Sigmoid colon (tissue), 7 donors: ENCODE results near the gene FEN1. TPM values are rescaled to one million over a fixed set of nuclear protein-coding genes. Genes with fewer than 3 reads are reported as not detected.

Source experiments
- DNase-seq: peaks from one replicate; pipeline ENCODE4 v3.0.0-alpha.2; 2019
- H3K27ac ChIP-seq, 4 donors: fragments of 200-600 bp; sonication (generic); one replicate each; pipeline ENCODE4 v1.5.1; 2016 to 2019; ENCODE audit warnings: mild to moderate bottlenecking in 1 of 4
- H3K27me3 ChIP-seq, 3 donors: fragments of 200-600 bp; sonication (generic); one replicate each; pipeline ENCODE4 v1.5.1; 2019; ENCODE audit warnings: mild to moderate bottlenecking in 1 of 3
- H3K36me3 ChIP-seq, 4 donors: fragments of 200-600 bp; sonication (generic); one replicate each; pipeline ENCODE4 v1.5.1; 2016 to 2019
- H3K4me1 ChIP-seq, 4 donors: fragments of 200-600 bp; sonication (generic); one replicate each; pipeline ENCODE4 v1.5.1; 2017 to 2019
- H3K4me3 ChIP-seq, 4 donors: fragments of 200-600 bp; sonication (generic); one replicate each; pipeline ENCODE4 v1.5.1; 2017 to 2019; ENCODE audit warnings: mild to moderate bottlenecking in 2 of 4, moderate library complexity in 1 of 4
- H3K9me3 ChIP-seq, 4 donors: fragments of 200-600 bp in 3 of 4; sonication (generic) in 3 of 4; one replicate each; pipeline versions ENCODE4 v1.5.1 to v1.6.1; 2013 to 2019
- EP300 ChIP-seq, 4 donors: sonication (generic); formaldehyde crosslinking; IDR thresholded peaks; one replicate each; pipeline ENCODE4 v1.6.1; 2017; ENCODE audit warnings: antibody characterized with exemption in 4 of 4
- POLR2A ChIP-seq, 2 donors: fragments of 450-650 bp; IDR thresholded peaks; one replicate each; pipeline ENCODE4 v1.6.1; 2016; ENCODE audit warnings: antibody characterized with exemption in 2 of 2, mild to moderate bottlenecking in 2 of 2, moderate library complexity in 2 of 2
- POLR2AphosphoS5 ChIP-seq, 4 donors: sonication (generic); formaldehyde crosslinking; IDR thresholded peaks; one replicate each; pipeline ENCODE4 v1.6.1; 2017; ENCODE audit warnings: antibody characterized with exemption in 4 of 4
- WGBS, 2 donors: extraction: QIAGEN DNeasy Blood & Tissue Kit; methylation state at CpG; one replicate each; pipeline ENCODE4 v1.1.7; 2013; 5-methylcytosine and 5-hydroxymethylcytosine counted together
- intact Hi-C: fragments of 100-400 bp; cut with DNase I; formaldehyde crosslinking; loops from one replicate; pipeline ENCODE4 v1.15.1; 2023
- polyA plus RNA-seq, 3 donors: library from polyadenylated mRNA; stranded (reverse); fragments of 200-250 nt; gene quantifications; one replicate each; pipeline ENCODE4 v1.2.3, GENCODE V29; 2013
- total RNA-seq, 4 donors: library from RNA; depleted of rRNA; stranded (reverse); fragments of >200 nt; gene quantifications; one replicate each; pipeline ENCODE4 v1.1.0, GENCODE V29; 2016
- TF ChIP-seq, protein P1 (sequence below), 4 experiments: fragments of 450-650 bp in 3 of 4; fragments of 200-600 bp in 1 of 4; IDR thresholded peaks; one replicate each; pipeline ENCODE4 v1.5.1; 2016 to 2019; ENCODE audit warnings: antibody characterized with exemption in 4 of 4, mild to moderate bottlenecking in 3 of 4, moderate library complexity in 2 of 4
- donor health status: healthy with polysubstance abuse.
- donor health status: Bipolar disorder and iron deficiency.
- donor health status: healthy.

Gene FEN1
- total and polyA plus RNA-seq, 7 donors: 4.2 to 39.1 (median 7.5) TPM

DNA sequence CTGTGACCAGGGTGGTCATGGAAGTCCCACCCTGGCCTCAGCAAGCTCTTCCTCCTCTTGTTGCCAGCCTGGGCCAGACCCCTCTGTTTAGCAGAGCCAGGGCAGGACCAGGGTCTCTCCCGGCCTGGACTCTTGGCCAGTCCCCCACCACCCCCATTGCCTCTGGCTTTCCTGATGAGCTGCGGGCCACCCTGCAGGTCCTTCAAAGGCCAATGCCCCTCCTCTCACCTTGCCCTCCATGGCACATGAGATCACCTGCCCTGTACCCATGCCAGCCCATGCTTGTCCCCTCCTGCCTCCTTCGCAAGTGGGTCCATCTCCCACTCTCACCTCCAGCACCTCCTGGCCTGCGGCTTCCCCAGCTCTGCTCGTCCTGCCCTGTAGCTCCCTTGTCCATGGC is 45.8 kb downstream of the FEN1 start:
- intact Hi-C loops: no loop called here
- Histone ChIP-seq H3K4me1 (peaks cover 0 to 15% (median 12%) of the 10 kb centered on the region in 4 donors), H3K27me3 (no peaks in the 10 kb centered on the region), H3K27ac (no peak overlapping the region), H3K4me3 (no peak overlapping the region), H3K9me3 (no peaks in the 10 kb centered on the region), H3K36me3 (peaks cover 0 to 61% (median 9%) of the 10 kb centered on the region in 4 donors)
- TF ChIP-seq, protein P1, sequence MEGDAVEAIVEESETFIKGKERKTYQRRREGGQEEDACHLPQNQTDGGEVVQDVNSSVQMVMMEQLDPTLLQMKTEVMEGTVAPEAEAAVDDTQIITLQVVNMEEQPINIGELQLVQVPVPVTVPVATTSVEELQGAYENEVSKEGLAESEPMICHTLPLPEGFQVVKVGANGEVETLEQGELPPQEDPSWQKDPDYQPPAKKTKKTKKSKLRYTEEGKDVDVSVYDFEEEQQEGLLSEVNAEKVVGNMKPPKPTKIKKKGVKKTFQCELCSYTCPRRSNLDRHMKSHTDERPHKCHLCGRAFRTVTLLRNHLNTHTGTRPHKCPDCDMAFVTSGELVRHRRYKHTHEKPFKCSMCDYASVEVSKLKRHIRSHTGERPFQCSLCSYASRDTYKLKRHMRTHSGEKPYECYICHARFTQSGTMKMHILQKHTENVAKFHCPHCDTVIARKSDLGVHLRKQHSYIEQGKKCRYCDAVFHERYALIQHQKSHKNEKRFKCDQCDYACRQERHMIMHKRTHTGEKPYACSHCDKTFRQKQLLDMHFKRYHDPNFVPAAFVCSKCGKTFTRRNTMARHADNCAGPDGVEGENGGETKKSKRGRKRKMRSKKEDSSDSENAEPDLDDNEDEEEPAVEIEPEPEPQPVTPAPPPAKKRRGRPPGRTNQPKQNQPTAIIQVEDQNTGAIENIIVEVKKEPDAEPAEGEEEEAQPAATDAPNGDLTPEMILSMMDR (IDR thresholded peaks at IDR 0.05): no peak
- TF ChIP-seq POLR2A (IDR thresholded peaks at IDR 0.05) (no peak), POLR2AphosphoS5 (IDR thresholded peaks at IDR 0.05) (no peak), EP300 (IDR thresholded peaks at IDR 0.05) (no peak)
- 87 to 96% methylated on average over 5 of the region's 5 CpGs for WGBS, 2 donors
- no peak for DNase-seq

DNA sequence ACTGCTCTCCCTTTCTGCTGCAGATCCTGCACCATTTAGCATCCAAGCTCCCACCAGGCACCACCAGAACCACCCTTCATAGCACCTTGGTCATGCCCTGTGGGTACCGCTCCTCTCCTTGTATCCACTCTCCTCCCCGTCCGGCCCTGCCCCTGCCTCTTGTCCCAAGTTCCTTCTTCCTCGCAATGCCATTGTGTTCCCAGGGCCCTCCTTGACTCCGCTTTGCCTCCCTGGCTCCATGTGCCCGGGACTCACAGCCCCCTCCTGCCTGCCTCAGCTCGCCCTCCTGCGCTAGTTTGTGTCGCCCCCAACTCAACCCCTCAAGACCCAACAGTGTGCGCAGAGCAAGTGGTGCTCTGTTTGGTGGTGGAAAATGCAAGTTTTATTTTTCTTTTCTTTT is 46.2 kb downstream of the FEN1 start:
- peaks cover 0 to 15% (median 12%) of the 10 kb centered on the region in 4 donors for H3K4me1 ChIP-seq
- no peaks in the 10 kb centered on the region for H3K9me3 ChIP-seq
- no peak for DNase-seq
- peaks cover 0 to 65% (median 9%) of the 10 kb centered on the region in 4 donors for H3K36me3 ChIP-seq
- intact Hi-C loops: no loop called here
- 88 to 91% methylated on average over 10 of the region's 10 CpGs for WGBS, 2 donors
- no peak overlapping the region for H3K27ac ChIP-seq
- no peaks in the 10 kb centered on the region for H3K27me3 ChIP-seq
- no peak overlapping the region for H3K4me3 ChIP-seq
- TF ChIP-seq, protein P1 (IDR thresholded peaks at IDR 0.05): no peak
- TF ChIP-seq POLR2A (IDR thresholded peaks at IDR 0.05) (no peak), POLR2AphosphoS5 (IDR thresholded peaks at IDR 0.05) (no peak), EP300 (IDR thresholded peaks at IDR 0.05) (no peak)

DNA sequence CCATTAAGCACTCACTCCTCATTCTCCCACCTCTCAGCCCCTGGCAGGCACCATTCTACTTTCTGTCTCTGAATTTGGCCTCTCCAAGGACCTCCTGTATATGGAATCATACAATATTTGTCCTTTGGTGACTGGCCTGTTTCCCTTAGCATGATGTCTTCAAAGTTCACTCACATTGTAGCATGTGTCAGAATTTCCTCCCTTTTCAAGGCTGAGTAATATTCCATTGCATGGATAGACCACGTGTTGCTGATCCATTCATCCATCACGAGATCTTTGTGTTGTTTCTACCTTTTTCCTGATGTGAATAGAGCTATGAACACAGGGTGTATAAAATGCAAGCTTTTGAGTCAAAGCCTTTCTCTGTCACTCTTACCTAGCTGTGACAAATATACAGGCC is 47.0 kb downstream of the FEN1 start:
- H3K4me3 ChIP-seq: no peak overlapping the region
- WGBS, 2 donors: 95% methylated on average over 2 of the region's 2 CpGs
- H3K27ac ChIP-seq: no peak overlapping the region
- no peak for TF ChIP-seq EP300 (IDR thresholded peaks at IDR 0.05)
- TF ChIP-seq, protein P1 (IDR thresholded peaks at IDR 0.05): no peak
- TF ChIP-seq POLR2AphosphoS5 (IDR thresholded peaks at IDR 0.05): no peak
- H3K9me3 ChIP-seq: no peaks in the 10 kb centered on the region
- H3K36me3 ChIP-seq: peaks cover 0 to 73% (median 9%) of the 10 kb centered on the region in 4 donors
- DNase-seq: no peak
- no peaks in the 10 kb centered on the region for H3K27me3 ChIP-seq
- intact Hi-C loops: no loop called here
- H3K4me1 ChIP-seq: peaks cover 0 to 8% (median 7%) of the 10 kb centered on the region in 4 donors

DNA sequence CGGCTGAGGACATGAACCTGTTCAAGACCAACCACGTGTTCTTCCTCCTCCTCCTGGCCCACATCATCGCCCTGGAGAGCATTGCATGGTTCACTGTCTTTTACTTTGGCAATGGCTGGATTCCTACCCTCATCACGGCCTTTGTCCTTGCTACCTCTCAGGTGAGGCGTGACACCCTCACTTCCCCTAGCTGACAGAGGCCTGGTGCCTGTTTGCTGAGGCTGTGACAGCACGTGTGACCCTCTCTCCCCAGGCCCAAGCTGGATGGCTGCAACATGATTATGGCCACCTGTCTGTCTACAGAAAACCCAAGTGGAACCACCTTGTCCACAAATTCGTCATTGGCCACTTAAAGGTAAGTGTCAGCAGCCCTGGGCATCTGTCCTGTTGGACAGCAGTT is 47.7 kb downstream of the FEN1 start:
- intact Hi-C loops: no loop called here
- no peak overlapping the region for H3K27ac ChIP-seq
- peaks cover 0 to 2% (median under 1%) of the 10 kb centered on the region in 4 donors for H3K4me1 ChIP-seq
- H3K27me3 ChIP-seq: no peaks in the 10 kb centered on the region
- no peak for TF ChIP-seq EP300 (IDR thresholded peaks at IDR 0.05)
- TF ChIP-seq POLR2AphosphoS5 (IDR thresholded peaks at IDR 0.05): no peak
- TF ChIP-seq POLR2A (IDR thresholded peaks at IDR 0.05): no peak
- TF ChIP-seq, protein P1 (IDR thresholded peaks at IDR 0.05): no peak
- H3K36me3 ChIP-seq: peaks cover 0 to 79% (median 9%) of the 10 kb centered on the region in 4 donors
- 91 to 95% methylated on average over 7 of the region's 7 CpGs for WGBS, 2 donors
- no peak overlapping the region for H3K4me3 ChIP-seq
- no peak for DNase-seq
- no peaks in the 10 kb centered on the region for H3K9me3 ChIP-seq
